H1 (cell line): ENCODE data around the gene ARNT2. TPM values are rescaled to one million over a fixed set of nuclear protein-coding genes. Genes with fewer than 3 reads are reported as not detected.

Source experiments
- CTCF ChIA-PET: fragments of 300-600 bp; sonication (Branson Sonifier 250); formaldehyde crosslinking; loops from one replicate; lab custom pipeline; 2021; ENCODE audit not compliant: partially characterized antibody; lab: Charles Lee
- POLR2A ChIA-PET: fragments of 300-600 bp; sonication (Branson Sonifier 250); formaldehyde crosslinking; loops from one replicate; lab custom pipeline; 2021; ENCODE audit warnings: inconsistent platforms; ENCODE audit not compliant: partially characterized antibody; lab: Charles Lee
- DNase-seq, 2 experiments: peaks; one replicate each; pipeline versions ENCODE4 v3.0.0 to v3.0.0-alpha.2; 2010 to 2022; ENCODE audit warnings: low spot score in 2 of 2, low read depth in 1 of 2, mixed read lengths in 1 of 2
- FAIRE-seq: peaks from 2 replicates; lab custom pipeline; 2011; peaks lifted over from hg19 to GRCh38; lab: Jason Lieb, UNC
- H2AFZ ChIP-seq: 2 replicates; pipeline ENCODE4 v1.8.1; 2012; ENCODE audit warnings: low read length, inconsistent platforms
- H2AK5ac ChIP-seq: 2 replicates; pipeline ENCODE4 v1.6.1; 2013; ENCODE audit warnings: low read depth, low read length
- H2BK120ac ChIP-seq: replicated peaks from 2 replicates; pipeline ENCODE3; 2013; ENCODE audit warnings: low read depth, low read length, inconsistent platforms
- H2BK12ac ChIP-seq: 2 replicates; pipeline ENCODE4 v1.6.1; 2013; ENCODE audit warnings: low read depth, low read length
- H2BK15ac ChIP-seq: 2 replicates; pipeline ENCODE4 v1.6.1; 2013; ENCODE audit warnings: low read length
- H2BK20ac ChIP-seq: 2 replicates; pipeline ENCODE4 v1.6.1; 2013; ENCODE audit warnings: low read length
- H2BK5ac ChIP-seq: 2 replicates; pipeline ENCODE4 v1.6.1; 2013; ENCODE audit warnings: low read depth, low read length
- H3K14ac ChIP-seq: 2 replicates; pipeline ENCODE4 v1.6.1; 2013; ENCODE audit warnings: inconsistent platforms; ENCODE audit not compliant: insufficient read length
- H3K18ac ChIP-seq: 2 replicates; pipeline ENCODE4 v1.6.1; 2013; ENCODE audit warnings: low read length; ENCODE audit errors: extremely low read depth
- H3K23ac ChIP-seq: 2 replicates; pipeline ENCODE4 v1.6.1; 2013; ENCODE audit warnings: inconsistent platforms; ENCODE audit not compliant: insufficient read length
- H3K23me2 ChIP-seq: 2 replicates; pipeline ENCODE4 v1.6.1; 2013; ENCODE audit warnings: low read depth, low read length
- H3K27ac ChIP-seq: 2 replicates; pipeline ENCODE4 v1.6.1; 2011; ENCODE audit warnings: low read depth, low read length, inconsistent platforms
- H3K27me3 ChIP-seq, 4 experiments: replicated peaks in 1 of 4; 1 replicate in 1 of 4; 2 replicates in 3 of 4; pipeline versions ENCODE4 v1.6.1 to v1.8.1; 2011 to 2013; ENCODE audit warnings: low read length in 3 of 4, mild to moderate bottlenecking in 3 of 4, inconsistent platforms in 2 of 4, mixed read lengths in 2 of 4, moderate library complexity in 1 of 4; ENCODE audit not compliant: control insufficient read depth in 3 of 4, insufficient read depth in 3 of 4; ENCODE audit errors: extremely low read depth in 1 of 4
- H3K36me3 ChIP-seq, 4 experiments: 2 replicates each; pipeline versions ENCODE4 v1.6.1 to v1.8.1; 2011 to 2013; ENCODE audit warnings: mild to moderate bottlenecking in 4 of 4, low read length in 3 of 4, moderate library complexity in 2 of 4, control low read depth in 1 of 4, inconsistent platforms in 1 of 4; ENCODE audit not compliant: insufficient read depth in 4 of 4, control insufficient read depth in 2 of 4
- H3K4ac ChIP-seq: replicated peaks from 2 replicates; pipeline ENCODE3; 2013; ENCODE audit warnings: low read length, low read depth, mixed read lengths, inconsistent platforms; ENCODE audit not compliant: insufficient read length
- H3K4me1 ChIP-seq, 4 experiments: replicated peaks in 1 of 4; 1 replicate in 1 of 4; 2 replicates in 3 of 4; pipeline versions ENCODE4 v1.6.1 to v1.8.1; 2011 to 2013; ENCODE audit warnings: low read length in 3 of 4, inconsistent platforms in 2 of 4, mixed read lengths in 1 of 4; ENCODE audit not compliant: insufficient read depth in 4 of 4, control insufficient read depth in 3 of 4
- H3K4me2 ChIP-seq, 2 experiments: 2 replicates each; pipeline versions ENCODE4 v1.6.1 to v1.8.1; 2011 to 2013; ENCODE audit warnings: low read depth in 2 of 2, low read length in 2 of 2, control low read depth in 1 of 2, inconsistent platforms in 1 of 2, mild to moderate bottlenecking in 1 of 2; ENCODE audit not compliant: insufficient read depth in 1 of 2
- H3K4me3 ChIP-seq, 4 experiments: fragments of 200-600, 300-600 bp in 1 of 4; sonication (generic), shearing (Covaris generic), sonication (Bioruptor Twin) in 1 of 4; 2 replicates each; pipeline versions ENCODE4 v1.5.1 to v1.8.1; 2011 to 2016; ENCODE audit warnings: low read length in 4 of 4, low read depth in 3 of 4, control low read depth in 2 of 4, inconsistent platforms in 2 of 4, mild to moderate bottlenecking in 2 of 4, mixed read lengths in 1 of 4, moderate library complexity in 1 of 4; ENCODE audit not compliant: insufficient read depth in 2 of 4; ENCODE audit errors: extremely low read depth in 1 of 4
- H3K56ac ChIP-seq: replicated peaks from 2 replicates; pipeline ENCODE3; 2013; ENCODE audit warnings: low read depth, mild to moderate bottlenecking, mixed read lengths, low read length, inconsistent platforms; ENCODE audit not compliant: insufficient read length
- H3K79me1 ChIP-seq: 2 replicates; pipeline ENCODE4 v1.6.1; 2013; ENCODE audit warnings: low read depth, low read length, control low read depth
- H3K79me2 ChIP-seq, 2 experiments: 2 replicates each; pipeline versions ENCODE4 v1.6.1 to v1.8.1; 2012 to 2013; ENCODE audit warnings: low read length in 2 of 2, mild to moderate bottlenecking in 2 of 2, inconsistent platforms in 1 of 2; ENCODE audit not compliant: insufficient read depth in 2 of 2, control insufficient read depth in 1 of 2
- H3K9ac ChIP-seq, 4 experiments: replicated peaks in 1 of 4; 1 replicate in 1 of 4; 2 replicates in 3 of 4; pipeline versions ENCODE4 v1.6.1 to v1.8.1; 2011 to 2013; ENCODE audit warnings: low read depth in 3 of 4, low read length in 3 of 4, control low read depth in 2 of 4, mild to moderate bottlenecking in 2 of 4, moderate library complexity in 2 of 4, inconsistent platforms in 1 of 4; ENCODE audit errors: extremely low read depth in 1 of 4
- H3K9me3 ChIP-seq, 2 experiments: 2 replicates each; pipeline versions ENCODE4 v1.6.1 to v1.8.1; 2012 to 2013; ENCODE audit warnings: mild to moderate bottlenecking in 2 of 2, moderate library complexity in 2 of 2, control low read depth in 1 of 2, inconsistent platforms in 1 of 2, low read depth in 1 of 2, low read length in 1 of 2, mixed read lengths in 1 of 2; ENCODE audit not compliant: insufficient read depth in 2 of 2
- H4K20me1 ChIP-seq, 2 experiments: replicated peaks in 1 of 2; 2 replicates each; pipeline versions ENCODE3 to v1.8.1; 2011 to 2013; ENCODE audit warnings: inconsistent platforms in 2 of 2, low read length in 2 of 2, mild to moderate bottlenecking in 1 of 2; ENCODE audit not compliant: insufficient read depth in 2 of 2, control insufficient read depth in 1 of 2
- H4K5ac ChIP-seq: 2 replicates; pipeline ENCODE4 v1.6.1; 2013; ENCODE audit warnings: low read length, low read depth, mixed read lengths, inconsistent platforms; ENCODE audit not compliant: insufficient read length
- H4K8ac ChIP-seq: 2 replicates; pipeline ENCODE4 v1.8.0; 2013; ENCODE audit warnings: mild to moderate bottlenecking, moderate library complexity, low read length, inconsistent platforms; ENCODE audit not compliant: insufficient read depth; ENCODE audit errors: extremely low read depth
- H4K91ac ChIP-seq: replicated peaks from 2 replicates; pipeline ENCODE3; 2013; ENCODE audit warnings: low read length, mixed read lengths, inconsistent platforms; ENCODE audit not compliant: insufficient read length
- RBBP5 ChIP-seq: IDR thresholded peaks from 2 replicates; pipeline ENCODE4 v1.7.1; 2012; ENCODE audit warnings: low read depth, mild to moderate bottlenecking, inconsistent platforms, low read length, moderate library complexity, borderline replicate concordance
- whole genome bisulfite sequencing, 2 experiments: shearing (Covaris generic) in 1 of 2; methylation state at CpG; one replicate each; pipeline versions ENCODE4 v1.1.6 to v1.1.7; 2013 to 2015; ENCODE audit warnings: low lambda C conversion rate in 2 of 2, mixed read lengths in 2 of 2, inconsistent platforms in 1 of 2, low coverage in 1 of 2, missing lambda C conversion rate in 1 of 2; ENCODE audit not compliant: insufficient replicate concordance in 2 of 2, insufficient coverage in 1 of 2, insufficient read length in 1 of 2; ENCODE audit errors: extremely low coverage in 1 of 2, missing lambda C conversion rate in 1 of 2; 5-methylcytosine and 5-hydroxymethylcytosine counted together
- polyA plus RNA-seq, 7 experiments: library from polyadenylated mRNA; depleted of rRNA in 3 of 7; stranded (reverse) in 5 of 7; unstranded in 2 of 7; fragments of >200 nt in 5 of 7; fragments of 200-250 nt in 2 of 7; gene quantifications; 1 replicate in 5 of 7; 2 replicates in 1 of 7; 4 replicates in 1 of 7; pipeline versions ENCODE4 v1.2.1 to v1.2.3, GENCODE V29; 2011 to 2013; ENCODE audit warnings: missing spikeins in 2 of 7, mixed read lengths in 2 of 7
- total RNA-seq: library from RNA; stranded (reverse); fragmentation: NEBNext Ultra II Directional; extraction: Animal tissue kit (Norgen Biotek cat#: 25700); gene quantifications from 2 replicates; pipeline ENCODE4 v1.2.1, GENCODE V29; 2021

Gene ARNT2
- total and polyA plus RNA-seq, 2 of the 8 experiments (the other 6 are each of a cell fraction or from before 2014, with no cell fraction given), result 9.5 to 14.6 TPM

- Histone ChIP-seq H2AK5ac (no peak overlapping the region), H3K4ac (no peak overlapping the region), H3K36me3 (no peaks in the 10 kb centered on the region; a peak in 1 of 8 replicates), H2BK15ac (no peak overlapping the region), H3K23ac (no peak overlapping the region), H3K79me2 (no peaks in the 10 kb centered on the region), H3K79me1 (no peaks in the 10 kb centered on the region), H3K18ac (no peak overlapping the region), H3K23me2 (no peaks in the 10 kb centered on the region), H3K27me3 (no peaks in the 10 kb centered on the region), H4K91ac (no peak overlapping the region), H3K27ac (no peak overlapping the region), H3K14ac (no peak overlapping the region), H2BK12ac (no peak overlapping the region), H3K56ac (no peak overlapping the region), H2BK120ac (no peak overlapping the region), H2AFZ (no peak overlapping the region), H3K4me3 (no peak overlapping the region), H3K9me3 (peaks cover 21 to 23% of the 10 kb centered on the region in 2 experiments), H3K4me1 (no peaks in the 10 kb centered on the region), H2BK5ac (no peak overlapping the region), H3K4me2 (no peak overlapping the region), H4K5ac (no peak overlapping the region), H3K9ac (no peak overlapping the region), H2BK20ac (no peak overlapping the region), H4K20me1 (no peaks in the 10 kb centered on the region), H4K8ac (no peak overlapping the region)
- WGBS, 2 experiments, result 85% methylated on average over 4 of the region's 4 CpGs; no CpG with 5 or more reads in 1 of the 2 experiments
- ChIA-PET CTCF (interaction anchor here (0.6 to 1.4 kb wide), 8 partner anchors 11 to 272 kb away, joined by 3 to 5 read pairs (median 4); no protein-coding TSS in a partner anchor), POLR2A (no interaction called here)
- no peak for DNase-seq
- no peak for FAIRE-seq
- TF ChIP-seq RBBP5, result no peak
These were observed 241.4 kb downstream of the ARNT2 start for GRCh38 chr15:80645494-80646065.
